HG02763 (cell line): Measurements from ENCODE around the gene PRR36.
A peak's percentile ranks its signal among the peaks of the same experiment; 100 is the strongest.

ENCODE experiments used
- ATAC-seq: cut with Tn5 transposase; IDR thresholded peaks from one replicate; pipeline ENCODE4 v1.9.1; 2021; ENCODE audit warnings: mild to moderate bottlenecking, moderate library complexity; ENCODE audit not compliant: unreplicated experiment

PRR36 gene

DNA sequence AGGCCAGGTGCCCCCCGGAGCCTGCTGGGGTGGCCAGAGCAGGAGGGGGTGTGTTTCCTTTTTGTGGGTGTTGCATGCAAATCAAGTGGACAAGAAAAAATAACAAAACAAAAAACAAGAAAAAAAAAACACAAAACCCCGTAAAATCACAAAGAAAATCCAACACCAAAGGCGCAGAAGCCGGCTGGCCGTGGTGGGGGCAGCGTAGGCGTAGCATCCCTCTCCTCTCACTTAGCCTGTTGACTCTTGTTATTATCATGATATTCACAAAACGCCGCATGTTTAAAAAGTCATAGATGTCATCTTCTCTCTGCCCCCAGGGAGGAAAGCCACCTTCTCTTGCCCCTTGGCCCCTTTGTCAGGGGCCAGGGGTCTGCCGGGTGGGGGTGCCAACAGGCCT lies 39.5 kb upstream of the PRR36 start:
- ATAC-seq = no peak

DNA sequence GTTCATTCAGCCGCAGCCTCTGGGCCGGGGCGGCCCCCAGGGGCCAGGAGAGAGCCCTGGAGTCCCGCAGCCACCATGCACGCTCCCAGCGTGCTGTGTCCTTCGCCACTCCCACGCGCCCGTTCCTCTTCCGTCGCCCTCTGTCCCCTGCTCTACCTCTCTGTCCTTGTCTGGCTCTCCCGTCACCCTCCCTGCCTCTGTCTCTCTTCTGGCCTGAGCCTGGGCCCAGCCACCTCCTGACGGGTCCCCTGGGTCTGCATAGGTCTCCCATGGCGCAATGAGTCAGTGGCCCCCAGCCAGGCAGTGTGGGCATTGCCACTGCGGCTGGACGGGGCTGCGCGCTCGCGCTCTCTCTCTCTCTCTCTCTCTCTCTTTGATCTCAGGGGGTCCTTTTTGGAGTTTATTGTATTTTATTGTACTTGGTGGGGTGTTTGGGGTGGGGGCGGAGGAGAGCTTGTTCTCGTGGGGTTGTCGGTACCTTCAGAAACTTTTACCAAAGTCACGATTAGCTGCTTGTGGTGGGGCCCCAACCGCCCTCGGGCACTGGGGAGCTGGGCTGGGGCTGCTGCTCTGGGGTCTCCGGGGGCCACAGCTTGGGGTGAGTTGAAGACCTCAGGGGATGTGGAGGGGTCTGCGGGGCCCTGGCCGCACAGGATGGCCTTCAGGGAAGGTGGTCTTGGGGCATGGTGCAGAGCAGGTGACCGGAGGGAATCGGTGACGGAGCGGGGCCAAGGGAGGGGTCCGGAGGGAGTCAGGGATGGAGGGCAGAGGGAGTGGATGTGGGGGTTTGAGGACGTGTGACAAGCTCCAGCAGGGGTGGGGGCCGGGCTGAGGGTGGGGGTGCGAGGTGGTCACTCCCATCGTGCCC lies 38.7 kb upstream of the PRR36 start:
- no peak for ATAC-seq

DNA sequence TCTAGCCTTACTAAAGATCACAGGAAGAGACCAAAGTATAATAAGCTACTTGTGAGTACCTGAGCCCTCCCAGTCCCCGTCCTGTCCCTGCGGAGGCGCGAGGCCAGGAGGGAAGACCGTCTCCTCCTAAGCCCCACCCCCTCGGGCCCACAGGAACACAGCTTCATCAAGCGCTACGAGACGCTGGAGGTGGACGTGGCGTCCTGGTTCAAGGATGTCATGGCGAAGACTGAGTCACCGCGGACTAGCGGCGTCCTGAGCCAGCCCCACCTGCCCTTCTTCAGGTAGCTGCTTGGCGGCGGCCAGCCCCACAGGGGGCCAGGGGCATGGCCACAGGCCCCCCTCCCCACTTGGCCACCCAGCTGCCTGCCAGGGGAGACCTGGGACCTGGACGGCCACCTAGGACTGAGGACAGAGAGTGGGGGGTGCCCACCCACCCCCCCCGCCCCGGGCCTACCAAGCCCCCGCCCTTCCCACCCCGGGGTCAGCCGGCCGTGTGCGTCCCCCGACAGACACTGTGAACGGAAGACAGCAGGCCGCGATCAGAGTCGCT lies 38.0 kb upstream of the PRR36 start:
- no peak for ATAC-seq

DNA sequence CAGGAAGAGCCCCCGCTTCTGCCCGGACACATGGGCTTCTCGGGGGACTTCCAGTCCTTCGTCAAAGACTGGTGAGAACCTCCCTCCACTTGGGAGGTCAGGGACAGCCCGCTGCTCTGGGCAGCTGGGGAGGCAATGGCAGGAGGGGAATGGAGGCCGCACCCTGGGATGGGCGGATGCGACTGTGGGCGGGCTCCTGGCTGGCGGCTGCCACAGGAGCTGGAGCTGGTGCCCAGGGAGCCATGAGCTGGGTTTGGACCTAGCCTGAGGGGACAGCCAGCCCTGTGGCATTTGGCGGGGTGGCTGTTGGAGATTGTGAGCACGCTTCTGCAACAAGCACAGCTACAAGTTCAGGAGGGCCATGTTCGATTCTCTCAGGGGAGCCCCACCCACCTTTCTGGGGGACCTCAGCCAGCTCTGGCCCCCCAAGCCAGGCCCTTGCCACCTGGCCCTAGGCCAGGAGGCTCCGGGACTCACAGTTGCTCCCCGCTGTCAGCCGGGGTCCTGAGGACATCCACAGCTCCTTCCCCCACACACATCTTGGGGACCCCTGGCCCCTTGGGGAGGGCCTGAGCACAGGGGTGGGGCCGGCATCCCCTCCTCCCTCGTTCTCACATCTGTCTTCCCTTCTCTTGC lies 37.4 kb upstream of the PRR36 start:
- ATAC-seq = no peak

DNA sequence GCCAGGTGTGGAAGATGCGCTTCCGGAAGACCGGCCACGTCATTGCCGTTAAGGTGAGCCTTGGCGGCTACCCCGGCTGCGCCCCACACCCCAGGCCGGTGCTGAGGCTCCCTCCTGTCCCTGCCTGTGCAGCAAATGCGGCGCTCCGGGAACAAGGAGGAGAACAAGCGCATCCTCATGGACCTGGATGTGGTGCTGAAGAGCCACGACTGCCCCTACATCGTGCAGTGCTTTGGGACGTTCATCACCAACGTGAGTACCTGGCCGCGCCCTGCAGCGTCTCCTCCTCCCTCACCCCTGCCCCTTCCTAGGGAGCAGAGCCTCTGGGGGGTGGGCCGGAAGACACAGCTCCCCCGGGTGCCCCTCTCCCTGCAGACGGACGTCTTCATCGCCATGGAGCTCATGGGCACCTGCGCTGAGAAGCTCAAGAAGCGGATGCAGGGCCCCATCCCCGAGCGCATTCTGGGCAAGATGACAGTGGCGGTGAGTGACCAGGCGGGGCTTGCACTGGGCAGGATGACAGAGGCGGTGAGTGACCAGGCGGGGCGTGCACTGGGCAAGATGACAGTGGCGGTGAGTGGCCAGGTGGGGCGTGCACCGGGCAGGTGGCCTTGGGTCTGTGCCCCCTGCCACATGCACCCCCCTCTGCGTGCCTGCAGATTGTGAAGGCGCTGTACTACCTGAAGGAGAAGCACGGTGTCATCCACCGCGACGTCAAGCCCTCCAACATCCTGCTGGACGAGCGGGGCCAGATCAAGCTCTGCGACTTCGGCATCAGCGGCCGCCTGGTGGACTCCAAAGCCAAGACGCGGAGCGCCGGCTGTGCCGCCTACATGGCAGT lies 36.4 kb upstream of the PRR36 start:
- no peak for ATAC-seq

DNA sequence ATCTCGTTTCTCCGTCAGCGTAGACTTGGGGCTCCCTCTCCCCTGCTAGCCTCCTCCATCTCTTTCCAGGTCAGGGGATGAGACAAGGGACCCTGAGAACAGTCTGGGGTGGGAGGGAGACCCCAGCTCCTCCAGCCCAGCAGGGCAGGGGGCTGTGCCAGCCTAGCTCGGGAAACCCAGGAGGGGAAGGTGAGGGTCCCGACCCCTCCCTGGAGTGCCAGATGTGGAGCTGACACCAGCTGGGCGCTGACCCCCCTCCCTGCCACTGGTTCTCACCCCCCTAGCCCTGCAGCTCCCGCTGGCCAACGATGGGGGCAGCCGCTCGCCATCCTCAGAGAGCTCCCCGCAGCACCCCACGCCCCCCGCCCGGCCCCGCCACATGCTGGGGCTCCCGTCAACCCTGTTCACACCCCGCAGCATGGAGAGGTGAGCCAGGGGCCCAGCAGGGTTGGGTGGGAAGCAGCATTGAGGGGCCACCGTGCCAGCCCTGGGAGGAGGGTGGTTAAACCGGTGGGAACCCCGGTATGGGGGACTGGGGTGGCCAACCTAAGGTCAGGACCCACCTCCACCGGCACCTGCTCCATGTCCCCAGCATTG lies 35.4 kb upstream of the PRR36 start:
- no peak for ATAC-seq

DNA sequence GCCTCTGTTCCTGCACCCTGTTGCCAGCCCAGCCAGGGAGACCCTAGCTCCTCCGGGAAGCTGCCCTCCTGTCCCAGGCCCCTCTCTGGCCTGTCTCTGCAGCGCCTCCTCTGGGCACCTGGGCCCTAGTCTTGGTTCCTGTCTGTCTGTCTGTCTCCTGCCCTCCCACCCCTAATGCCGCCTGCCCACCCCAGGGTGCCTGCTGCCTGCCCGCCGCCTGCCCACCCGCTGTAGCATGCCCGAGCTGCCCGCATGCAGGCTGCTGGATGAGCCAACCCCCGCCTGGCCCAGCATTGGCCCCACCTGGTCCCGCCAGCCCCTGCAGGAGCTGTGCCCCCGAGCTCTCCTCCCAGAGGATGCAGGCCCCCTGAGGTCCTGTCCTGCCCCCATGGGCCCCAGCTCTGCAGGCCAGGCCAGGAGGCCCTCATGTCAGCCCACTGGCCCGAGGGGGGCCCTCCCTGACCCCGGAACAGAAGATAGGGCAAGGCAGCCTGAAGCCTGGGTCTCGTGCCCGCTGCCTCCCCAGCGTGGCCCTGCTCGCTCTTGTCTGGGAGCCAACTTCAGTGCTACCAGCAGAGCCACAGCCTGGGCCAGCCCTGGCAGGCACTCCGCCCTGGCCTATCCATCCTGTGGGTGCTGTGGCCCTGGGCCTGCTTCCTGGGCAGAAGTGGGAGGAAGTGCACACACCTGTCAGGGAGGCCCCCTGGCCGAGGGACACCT lies 34.7 kb upstream of the PRR36 start:
- no peak for ATAC-seq

DNA sequence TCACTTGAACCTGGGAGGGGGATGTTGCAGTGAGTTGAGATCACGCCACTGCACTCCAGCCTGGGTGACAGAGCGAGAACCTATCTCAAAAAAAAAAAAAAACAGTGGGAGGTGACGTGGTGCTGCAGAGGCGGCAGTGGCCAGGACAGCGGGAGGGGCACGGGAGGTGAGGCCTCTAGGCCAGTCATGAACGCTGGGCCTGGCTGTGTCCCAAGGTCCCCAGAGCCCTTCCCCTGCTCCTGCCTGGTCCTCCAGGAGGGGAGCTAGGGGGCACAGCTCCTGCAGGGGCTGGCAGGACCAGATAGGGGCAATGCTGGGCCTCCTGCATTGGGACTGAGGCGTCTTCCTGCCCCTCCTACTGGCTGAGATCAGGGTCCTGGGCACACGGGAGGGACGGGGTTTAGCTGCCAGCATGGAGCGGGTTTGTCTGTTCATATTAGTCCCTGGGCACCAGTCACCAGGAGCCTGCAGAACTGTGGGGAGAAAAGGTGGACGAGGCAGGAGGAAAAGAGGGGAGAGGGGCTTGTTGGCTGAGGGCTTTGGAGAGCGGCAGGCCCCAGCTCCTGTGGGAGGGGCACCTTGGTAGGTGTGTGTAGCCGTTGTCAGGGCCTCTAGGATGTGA lies 34.0 kb upstream of the PRR36 start:
- ATAC-seq = no peak

DNA sequence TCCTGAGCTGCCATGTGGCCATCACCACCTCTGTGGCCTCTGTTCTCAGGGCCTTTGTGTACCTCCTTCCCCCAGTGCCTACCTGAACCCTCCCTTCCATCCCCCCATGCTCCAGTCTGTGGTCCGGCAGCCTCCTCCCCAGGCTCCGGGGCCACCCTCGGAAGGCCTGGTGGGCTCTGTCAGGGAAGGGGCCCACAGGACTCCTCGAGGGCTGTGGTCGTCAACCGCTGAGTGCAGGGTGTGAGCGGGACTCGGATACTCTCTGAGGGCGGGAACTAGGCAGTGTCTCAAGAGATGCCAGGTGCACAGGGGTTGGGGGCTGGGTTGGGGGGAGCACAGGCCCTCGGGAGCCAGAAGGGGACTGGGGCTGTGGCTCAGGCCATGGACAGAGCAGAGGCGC lies 33.4 kb upstream of the PRR36 start:
- ATAC-seq = no peak

DNA sequence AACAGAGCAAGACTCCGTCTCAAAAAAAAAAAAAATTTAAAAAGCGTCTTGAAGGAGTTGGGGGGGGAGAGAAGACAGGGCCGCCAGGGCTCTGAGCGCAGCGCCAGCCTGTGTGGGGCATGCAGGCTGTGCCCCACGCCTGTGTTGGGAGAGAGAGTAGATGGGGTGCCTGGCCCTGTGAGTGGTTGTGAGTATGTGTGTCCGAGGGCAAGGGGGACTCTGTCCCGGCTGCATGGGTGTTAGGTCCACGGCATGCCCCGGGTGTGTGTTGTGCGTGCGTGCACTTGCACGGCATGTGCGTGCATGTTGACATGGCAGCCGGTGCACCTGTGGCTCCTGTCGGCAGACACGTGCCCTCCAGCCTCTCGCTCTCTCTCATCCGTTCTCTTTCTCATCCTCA lies 32.9 kb upstream of the PRR36 start:
- ATAC-seq = no peak

DNA sequence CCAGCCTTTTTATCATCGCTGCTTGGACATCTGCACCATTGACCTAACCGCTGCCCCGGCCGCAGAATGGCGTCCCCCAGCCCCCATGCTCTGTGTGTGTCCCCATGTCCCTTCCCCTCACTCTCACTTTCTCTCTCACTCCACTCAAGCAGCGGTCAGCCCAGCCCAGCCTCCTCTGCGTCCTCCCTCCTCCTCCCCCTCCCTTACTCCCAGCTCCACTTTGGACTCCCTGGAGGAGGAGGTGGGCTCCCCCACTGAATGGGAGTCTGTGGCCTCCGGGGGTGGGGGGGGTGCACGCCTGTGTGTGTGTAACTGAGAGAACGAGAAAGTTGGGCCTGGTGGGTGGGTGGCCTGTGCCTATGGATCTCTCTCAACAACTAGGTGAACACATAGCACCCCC lies 31.7 kb upstream of the PRR36 start:
- no peak for ATAC-seq

DNA sequence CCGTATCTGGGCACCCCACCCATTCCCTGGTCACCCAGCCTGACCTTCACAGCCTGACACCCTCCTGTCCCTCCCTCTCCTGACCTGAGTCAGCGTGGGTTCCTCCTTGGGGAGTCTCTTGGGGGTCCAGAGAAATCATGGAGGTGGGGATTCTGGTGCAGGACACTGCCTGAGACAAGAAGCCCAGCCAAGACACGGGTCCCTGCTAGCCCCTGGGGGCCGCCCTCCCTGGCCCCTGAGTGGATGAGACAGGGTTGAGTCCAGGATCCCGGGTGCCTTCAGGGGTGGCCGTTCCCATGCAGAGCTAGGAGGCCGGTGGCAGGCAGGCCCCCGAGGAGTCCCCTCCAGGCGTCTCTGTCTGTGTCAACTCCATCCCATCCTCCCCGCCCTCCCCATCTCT lies 31.1 kb upstream of the PRR36 start:
- ATAC-seq = no peak

DNA sequence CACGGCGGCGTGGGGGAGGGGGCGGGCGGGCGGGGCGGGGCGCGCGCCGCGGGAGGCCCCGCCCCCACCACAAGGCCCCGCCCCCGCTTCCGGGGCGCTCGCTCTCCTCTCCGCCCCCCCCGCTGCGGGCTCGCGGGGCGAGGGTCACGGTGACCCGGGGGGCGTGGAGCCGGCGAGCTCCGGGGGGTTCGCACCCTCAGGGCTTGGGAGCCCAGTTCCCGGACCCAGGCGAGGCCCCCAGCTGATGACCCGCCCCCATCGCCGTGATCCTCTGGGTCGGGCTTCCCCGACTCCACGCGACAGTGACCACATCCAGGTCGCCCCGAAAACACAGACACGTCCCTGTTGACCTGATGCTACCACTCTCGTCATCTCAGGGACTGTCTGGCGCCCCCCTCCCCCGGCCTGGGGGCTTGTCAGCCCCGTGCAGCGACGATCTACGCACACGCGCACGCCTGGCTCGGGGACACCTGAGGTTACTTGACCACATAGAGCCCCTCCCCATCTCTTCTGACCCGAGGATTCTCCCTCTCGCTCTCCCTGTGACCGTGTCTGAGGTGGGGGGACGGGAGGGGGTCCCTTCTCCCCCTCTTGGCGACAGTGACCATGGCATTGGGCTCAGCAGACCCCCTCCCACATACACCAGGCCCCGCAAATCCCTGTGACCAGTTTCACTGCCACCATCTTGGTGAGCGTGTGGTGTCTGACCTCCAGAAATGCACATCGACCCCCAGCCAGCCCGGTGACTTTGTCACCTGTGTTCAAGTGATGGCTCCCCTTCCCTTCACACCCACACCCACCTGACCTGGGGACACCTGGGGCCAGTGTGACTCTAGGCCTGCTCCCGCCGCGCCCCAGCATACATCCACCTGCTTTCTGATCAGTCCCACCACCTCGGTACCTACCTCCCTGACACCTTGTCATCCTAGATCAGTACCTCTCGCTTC lies 30.2 kb upstream of the PRR36 start:
- peak; percentile 31 for ATAC-seq

DNA sequence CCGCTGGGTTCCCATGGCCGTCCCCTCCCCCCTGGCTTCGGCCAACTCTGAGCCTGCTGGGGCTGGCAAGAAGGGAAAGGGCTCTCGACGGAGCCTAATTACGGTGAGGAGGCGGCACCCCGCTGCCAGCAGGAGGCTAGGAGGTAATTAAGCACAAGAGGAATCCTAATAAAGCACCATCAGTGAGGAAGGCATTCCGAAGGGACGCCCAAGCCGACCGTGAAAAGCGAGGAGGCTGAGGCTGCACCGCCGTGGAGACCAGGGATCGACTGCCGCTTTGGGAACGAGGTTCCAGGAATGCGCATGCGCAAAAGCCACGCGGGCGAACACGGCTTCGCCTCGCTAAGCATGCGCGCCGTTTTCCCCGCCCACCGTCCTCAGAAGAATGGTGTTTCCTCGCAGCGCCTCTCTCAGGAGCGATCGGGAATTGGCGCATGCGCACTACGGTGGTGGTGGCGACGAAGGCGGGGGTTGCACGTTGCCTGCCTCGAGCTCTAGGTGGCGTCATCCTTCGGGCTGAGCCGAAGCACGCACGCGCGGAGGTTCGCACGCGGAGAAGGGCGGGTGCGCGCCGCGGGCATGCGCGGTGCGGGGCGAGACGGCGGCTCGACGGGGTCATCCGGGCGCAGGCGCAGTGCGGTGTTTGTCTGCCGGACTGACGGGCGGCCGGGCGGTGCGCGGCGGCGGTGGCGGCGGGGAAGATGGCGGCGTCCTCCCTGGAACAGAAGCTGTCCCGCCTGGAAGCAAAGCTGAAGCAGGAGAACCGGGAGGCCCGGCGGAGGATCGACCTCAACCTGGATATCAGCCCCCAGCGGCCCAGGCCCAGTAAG lies 29.3 kb upstream of the PRR36 start, which contains the start of gene MAP2K7:
TSS of gene MAP2K7 (plus strand) at position 634 of the 830 bp plus-strand sequence. CDS start at position 702, 68 bp downstream.
- peak; percentile 90 for ATAC-seq

DNA sequence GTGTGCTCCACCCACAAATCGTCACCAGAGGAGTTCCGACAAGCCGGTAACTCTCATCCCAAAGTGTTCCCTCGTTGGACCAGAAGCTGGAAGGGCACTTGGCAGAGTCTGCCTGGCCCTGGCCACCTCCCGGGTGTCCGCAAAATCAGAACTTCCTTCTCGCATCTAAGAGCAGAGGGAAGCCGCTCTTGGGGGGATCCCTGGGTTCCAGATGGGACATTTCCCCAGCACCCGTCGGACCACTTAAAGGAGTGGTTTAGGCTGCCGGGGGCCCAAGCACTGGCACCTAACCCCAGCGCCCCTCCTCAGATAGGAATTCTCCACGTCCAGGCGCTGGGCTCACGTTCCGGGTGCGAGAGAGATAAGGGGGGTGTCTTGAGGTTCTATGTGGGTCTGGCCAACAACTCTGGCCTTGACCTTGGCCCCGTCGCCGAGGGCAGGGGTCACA lies 28.6 kb upstream of the PRR36 start:
- ATAC-seq = no peak

DNA sequence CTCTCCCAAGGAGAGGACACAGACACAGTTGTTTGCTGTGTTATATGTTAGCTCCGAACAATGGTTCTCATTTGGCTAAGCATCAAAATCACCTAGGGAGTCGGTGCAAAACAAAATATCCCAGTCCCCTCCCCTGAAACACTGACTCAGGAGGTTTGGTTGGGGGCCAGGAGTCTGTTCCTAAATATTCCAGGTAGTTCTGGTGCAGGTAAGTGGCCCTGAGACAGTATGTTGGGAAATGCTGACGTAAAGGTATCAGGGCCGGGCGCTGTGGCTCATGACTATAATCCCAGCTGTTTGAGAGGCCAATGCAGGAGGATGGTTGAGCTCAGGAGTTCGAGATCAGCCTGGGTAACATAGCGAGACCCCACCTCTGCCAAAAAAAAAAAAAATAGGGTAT lies 27.1 kb upstream of the PRR36 start:
- ATAC-seq = no peak

DNA sequence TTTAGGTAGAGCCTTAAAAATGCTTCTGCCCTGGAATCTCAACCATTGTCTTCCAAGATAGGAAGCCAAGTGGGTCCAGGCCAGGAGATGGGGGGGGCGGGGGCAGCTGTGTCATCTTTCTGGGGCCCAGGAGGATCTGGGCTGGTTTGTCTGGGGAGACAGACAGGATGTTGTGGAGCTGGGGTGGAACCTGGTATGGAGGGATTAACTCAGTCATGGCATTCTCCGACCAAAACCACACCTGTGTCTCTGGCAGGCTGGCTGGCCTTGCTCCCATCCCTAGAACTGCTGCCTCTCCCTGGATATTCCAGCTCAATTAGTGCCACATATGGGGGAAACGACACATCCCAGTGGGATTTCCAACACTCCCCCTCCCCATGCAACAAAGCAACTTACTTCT lies 26.7 kb upstream of the PRR36 start:
- no peak for ATAC-seq

DNA sequence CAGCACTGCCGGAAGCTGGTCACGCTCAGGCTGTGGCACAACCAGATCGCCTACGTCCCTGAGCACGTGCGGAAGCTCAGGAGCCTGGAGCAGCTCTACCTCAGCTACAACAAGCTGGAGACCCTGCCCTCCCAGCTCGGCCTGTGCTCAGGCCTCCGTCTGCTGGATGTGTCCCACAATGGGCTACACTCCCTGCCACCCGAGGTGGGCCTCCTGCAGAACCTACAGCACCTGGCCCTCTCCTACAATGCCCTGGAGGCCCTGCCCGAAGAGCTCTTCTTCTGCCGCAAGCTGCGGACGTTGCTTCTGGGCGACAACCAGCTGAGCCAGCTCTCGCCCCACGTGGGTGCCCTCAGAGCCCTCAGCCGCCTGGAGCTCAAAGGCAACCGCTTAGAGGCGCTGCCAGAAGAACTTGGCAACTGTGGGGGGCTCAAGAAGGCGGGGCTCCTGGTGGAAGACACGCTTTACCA lies 26.2 kb upstream of the PRR36 start:
- no peak for ATAC-seq
